Fibroblast of skin of scalp (primary cell): ENCODE results near the gene PLXNA4.

ENCODE experiments used
- DNase-seq: peaks from one replicate; pipeline ENCODE4 v3.0.0-alpha.2; 2013

PLXNA4 gene

GRCh38 chr7:132345543-132346129 is 230.6 kb downstream of the PLXNA4 start:
- DNase-seq, result no peak

GRCh38 chr7:132345030-132345429 is 231.2 kb downstream of the PLXNA4 start:
- DNase-seq, result no peak

- no peak for DNase-seq
Observed at GRCh38 chr7:132343199-132343598, 233.1 kb downstream of the PLXNA4 start.

GRCh38 chr7:132337450-132338080 is 238.7 kb downstream of the PLXNA4 start:
- DNase-seq, result no peak

GRCh38 chr7:132336797-132337196 is 239.5 kb downstream of the PLXNA4 start:
- no peak for DNase-seq

DNA sequence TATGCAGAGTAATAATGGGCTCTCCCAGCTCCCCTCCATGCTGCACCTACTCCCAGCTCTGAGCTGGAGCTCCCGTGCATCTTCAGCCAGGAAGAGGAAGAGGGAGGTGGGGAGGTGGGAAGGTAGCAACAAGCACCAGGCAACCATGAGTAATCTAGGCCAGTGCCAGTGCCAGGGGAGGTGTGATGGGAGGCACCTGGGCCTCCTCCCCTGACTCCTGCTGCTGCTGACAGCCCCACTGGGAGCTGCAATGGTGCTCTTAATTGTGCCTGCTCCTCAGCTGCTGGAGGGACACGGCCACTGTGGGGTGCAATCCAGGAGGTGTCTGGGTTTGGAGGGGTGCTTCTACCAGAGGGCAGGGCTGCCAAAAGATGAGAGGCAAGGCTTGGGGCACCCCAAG is 243.0 kb downstream of the PLXNA4 start:
- DNase-seq, result no peak

- no peak for DNase-seq
Observed at GRCh38 chr7:132328760-132329159, 247.5 kb downstream of the PLXNA4 start.

DNA sequence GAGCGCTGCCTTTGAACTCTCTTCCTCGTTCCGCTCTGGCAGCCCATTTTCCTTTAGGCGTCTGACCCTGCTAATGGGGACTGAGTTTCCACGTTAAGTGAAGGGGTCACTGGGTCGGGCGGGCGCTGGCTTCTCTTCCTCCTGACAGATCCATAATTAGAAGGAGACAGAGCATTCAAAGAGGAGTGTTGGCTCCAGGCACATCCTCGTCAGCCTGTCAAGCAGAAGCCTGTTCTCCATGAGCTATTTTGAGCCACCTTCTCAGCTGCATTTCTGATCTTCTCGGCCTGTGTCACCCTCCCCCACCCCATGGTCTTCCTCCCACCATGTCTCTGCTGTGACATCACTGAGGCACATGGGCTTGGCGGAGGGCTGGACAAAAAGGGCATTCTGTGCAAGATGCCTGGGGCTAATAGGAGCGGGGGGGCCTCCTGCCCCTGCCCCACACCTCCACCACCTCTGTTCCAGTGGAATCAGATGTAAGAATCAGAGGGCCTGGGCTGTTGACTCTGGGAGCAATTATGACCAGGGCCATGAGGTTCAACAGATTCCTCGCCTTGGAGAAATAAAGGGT is 248.1 kb downstream of the PLXNA4 start:
- DNase-seq, result no peak

DNA sequence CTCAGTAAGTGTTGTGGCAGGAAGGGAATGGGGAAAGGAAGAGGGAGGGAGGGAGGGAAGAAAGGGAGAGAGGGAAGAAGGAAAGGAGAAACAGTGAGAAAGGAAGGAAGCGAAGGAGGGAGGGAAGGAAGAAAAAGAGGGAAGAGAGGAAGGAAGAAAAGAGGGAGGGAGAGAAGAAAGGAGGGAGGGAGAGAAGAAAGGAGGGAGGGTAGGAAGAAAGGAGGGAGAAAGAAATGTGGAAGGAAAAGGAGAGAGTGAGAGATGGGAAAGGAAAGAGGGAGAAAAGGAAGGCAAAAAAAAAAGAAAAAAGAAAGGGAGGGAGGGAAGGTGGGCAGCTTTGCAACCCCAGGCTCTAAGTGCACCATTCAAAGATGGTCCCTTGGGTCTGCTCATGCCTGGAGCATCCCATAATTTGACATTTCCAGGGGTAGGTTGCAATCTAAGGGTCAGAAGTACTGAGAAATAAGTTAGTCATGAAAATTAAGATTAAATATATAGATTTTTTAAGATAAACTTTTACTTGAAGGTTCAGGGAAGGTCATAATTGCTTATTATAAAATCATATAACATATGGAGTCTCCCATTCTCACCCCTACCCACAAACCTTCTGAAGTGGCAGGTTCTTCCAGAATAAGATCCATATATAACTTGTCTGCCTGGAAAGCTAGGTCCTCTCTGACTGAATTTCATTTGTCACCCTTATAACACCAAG is 249.2 kb downstream of the PLXNA4 start:
- DNase-seq, result no peak

GRCh38 chr7:132322970-132323369 is 253.3 kb downstream of the PLXNA4 start:
- no peak for DNase-seq

DNA sequence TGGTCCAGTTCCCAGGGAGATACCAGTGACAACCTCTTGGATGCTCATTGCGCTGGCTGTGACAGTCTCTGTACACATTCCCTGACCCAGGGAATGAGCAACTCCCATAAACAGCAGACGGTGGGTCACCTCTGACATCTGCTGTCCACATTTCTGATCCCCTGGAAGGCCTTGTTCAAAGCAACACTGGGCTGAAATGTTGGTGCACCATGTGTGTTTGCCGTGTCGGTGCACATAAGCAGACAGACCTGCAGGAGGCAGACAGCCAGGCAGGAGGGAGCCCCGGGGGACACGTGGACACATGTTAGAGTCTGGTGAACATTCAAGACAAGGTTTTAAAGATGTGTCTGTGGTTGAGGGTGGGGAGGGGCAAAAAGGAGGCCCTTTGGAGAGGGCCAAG is 254.9 kb downstream of the PLXNA4 start:
- DNase-seq, result peak; percentile 7

DNA sequence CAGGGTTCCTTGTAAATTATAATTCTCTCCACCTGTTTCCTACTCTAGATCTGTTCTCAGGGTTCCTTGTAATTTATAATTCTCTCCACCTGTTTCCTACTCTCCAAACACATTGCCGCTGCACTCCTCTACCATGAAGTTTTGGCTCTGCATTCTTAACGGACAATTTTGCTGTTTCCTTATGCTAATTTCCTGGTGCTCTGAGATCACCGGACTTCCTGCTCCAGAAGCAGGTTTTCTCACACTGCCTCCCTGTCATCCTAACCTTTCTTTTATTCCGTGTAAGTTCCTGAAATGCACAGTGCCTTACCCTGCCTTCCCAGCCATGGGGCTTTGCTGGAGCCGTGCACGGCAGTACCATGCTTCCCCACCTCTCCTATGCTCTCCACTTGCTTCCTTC is 256.8 kb downstream of the PLXNA4 start:
- DNase-seq, result no peak

- DNase-seq, result peak; percentile 80
Observed at GRCh38 chr7:132318352-132319318, 257.6 kb downstream of the PLXNA4 start.

DNA sequence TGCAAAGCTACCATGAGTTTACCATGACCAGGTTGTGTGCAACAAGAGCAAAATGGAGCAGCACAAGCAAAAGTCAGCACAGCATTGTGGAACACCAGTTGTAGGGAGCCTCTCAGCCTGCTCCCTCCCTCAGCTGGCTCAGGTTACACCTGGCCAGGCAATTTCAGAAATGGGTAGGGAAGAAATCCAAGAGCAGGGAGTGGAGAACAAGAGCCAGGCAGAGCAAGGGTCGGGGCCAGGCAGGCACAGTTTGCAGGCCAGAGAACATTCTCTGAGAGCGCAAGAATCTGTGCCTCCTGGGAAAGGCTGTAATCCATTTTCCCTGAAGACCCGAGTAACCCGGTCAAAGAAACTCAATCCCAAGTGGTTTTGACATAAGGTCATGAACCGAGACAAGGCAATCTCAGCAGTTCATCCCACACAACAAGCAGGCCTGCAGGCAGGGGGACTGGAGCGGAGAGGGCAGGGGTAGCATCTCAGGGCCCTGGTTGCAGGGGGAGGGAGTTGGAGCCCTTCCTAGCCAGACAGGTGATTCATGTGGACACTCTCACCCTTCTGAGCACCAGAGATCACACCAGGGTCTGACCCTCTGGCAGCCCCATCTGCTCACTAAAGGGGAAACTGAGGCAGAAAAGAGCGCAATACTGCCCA is 258.4 kb downstream of the PLXNA4 start:
- no peak for DNase-seq

- no peak for DNase-seq
Observed at GRCh38 chr7:132312531-132313055, 263.7 kb downstream of the PLXNA4 start.

- peak; percentile 40 for DNase-seq
Observed at GRCh38 chr7:132311733-132312132, 264.5 kb downstream of the PLXNA4 start.

- no peak for DNase-seq
Observed at GRCh38 chr7:132309102-132309805, 267.0 kb downstream of the PLXNA4 start.

DNA sequence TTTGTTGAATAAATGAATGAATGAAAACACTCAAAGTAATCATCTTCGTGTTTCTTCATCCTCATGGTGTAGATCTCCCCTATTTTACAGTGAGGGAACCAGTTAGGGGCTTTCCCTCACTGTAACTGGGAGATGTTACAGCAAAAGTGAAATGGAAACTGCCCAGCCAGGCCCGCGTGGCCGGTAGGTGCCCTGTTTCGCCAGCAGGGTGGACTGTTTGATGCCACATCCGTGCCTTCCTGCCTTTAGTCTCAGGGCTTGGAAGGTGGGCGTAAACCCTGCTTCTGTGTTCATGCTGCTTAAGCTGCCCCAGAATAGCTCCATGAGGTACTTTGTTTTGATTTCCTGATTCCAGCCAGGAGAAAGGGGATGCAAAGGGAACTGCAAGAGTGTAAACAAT is 268.8 kb downstream of the PLXNA4 start:
- DNase-seq, result no peak

GRCh38 chr7:132300599-132301277 is 275.5 kb downstream of the PLXNA4 start:
- DNase-seq, result no peak

DNA sequence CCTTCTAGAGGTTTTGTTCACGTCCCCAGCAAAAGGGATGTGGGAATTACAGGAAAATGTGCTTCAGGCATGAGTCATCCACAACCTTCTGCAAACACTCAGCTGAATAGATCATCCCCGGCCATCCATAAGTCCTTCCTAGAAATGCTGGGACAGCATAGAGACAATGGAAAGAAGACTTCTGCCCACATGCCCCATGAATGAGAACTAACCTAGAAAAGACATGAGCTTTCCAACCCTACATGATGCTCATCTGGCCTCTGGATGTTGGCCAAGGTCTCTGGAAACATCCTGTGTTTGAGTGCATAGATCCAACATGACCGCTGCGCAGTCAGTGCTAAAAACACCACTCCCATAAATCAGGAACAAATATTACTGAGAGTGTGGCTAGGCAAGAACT is 277.5 kb downstream of the PLXNA4 start:
- DNase-seq, result peak; percentile 75
